Measurements from ENCODE around the gene WWOX. TPM values are rescaled to one million over a fixed set of nuclear protein-coding genes. Genes with fewer than 3 reads are reported as not detected.

Gene WWOX
- total and polyA plus RNA-seq, 2 of the 4 experiments (the other 2 are of a cell fraction): 2.7 to 5.4 TPM

DNA sequence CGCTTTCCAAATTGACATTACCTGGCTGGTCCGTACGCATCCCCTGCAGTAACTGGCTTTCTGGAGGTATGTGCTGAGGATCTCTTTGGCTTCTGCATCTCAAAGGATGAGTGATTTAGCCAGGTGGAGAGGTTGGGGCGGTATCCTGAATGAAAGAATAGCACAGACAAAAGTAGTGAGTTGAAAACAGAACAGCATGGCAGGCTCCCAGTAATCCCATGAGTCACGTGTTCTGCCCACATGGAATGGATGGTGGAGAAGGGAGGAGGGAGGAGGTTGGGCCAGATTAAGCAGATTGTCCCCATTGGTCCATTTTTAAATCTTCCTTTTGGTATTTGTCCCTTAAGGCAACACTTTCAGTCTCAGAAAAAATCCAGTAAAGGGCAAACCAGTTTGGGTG lies 176.0 kb downstream of the WWOX start:
- in situ Hi-C loops (cut with MboI; ENCODE audit: low sequenced_read_pairs): no loop called here
- H4K8ac ChIP-seq (ENCODE audit: low read depth in 2 of 2, low read length in 2 of 2): no peak overlapping the region
- H3K79me1 ChIP-seq (ENCODE audit: low read depth in 1 of 2, low read length in 2 of 2): no peaks in the 10 kb centered on the region
- H2BK5ac ChIP-seq (ENCODE audit: low read depth, low read length, poor library complexity, severe bottlenecking): no peak overlapping the region
- no peaks in the 10 kb centered on the region for H3K4me1 ChIP-seq (ENCODE audit: control insufficient read depth, insufficient read depth, low read length)
- H3K4me3 ChIP-seq (ENCODE audit: insufficient read depth, low read depth, low read length): no peak overlapping the region
- no peak for TF ChIP-seq FOS (IDR thresholded peaks at IDR 0.05; ENCODE audit: low read depth, low read length)
- TF ChIP-seq NFE2L2 (IDR thresholded peaks at IDR 0.05; ENCODE audit: low read depth, low read length): no peak
- TF ChIP-seq BHLHE40 (IDR thresholded peaks at IDR 0.05; ENCODE audit: low read depth, low read length): no peak
- TF ChIP-seq MAZ (IDR thresholded peaks at IDR 0.05; ENCODE audit: borderline replicate concordance, low read depth, low read length): no peak
- no peak for TF ChIP-seq RAD21 (IDR thresholded peaks at IDR 0.05; ENCODE audit: low read length)
- no peak for TF ChIP-seq RCOR1 (IDR thresholded peaks at IDR 0.05; ENCODE audit: insufficient replicate concordance, low read length)
- TF ChIP-seq POLR2A (IDR thresholded peaks at IDR 0.05; ENCODE audit: low read depth, low read length): no peak
- TF ChIP-seq SMC3 (IDR thresholded peaks at IDR 0.05; ENCODE audit: low read depth, low read length): no peak
- TF ChIP-seq MAFK (IDR thresholded peaks at IDR 0.05; ENCODE audit: low read depth, low read length): no peak
- TF ChIP-seq RFX5 (IDR thresholded peaks at IDR 0.05; ENCODE audit: low read depth, low read length): no peak
- no peak for TF ChIP-seq CEBPB (IDR thresholded peaks at IDR 0.05; ENCODE audit: low read depth, low read length)
- TF ChIP-seq CHD1 (IDR thresholded peaks at IDR 0.05; ENCODE audit: low read depth, low read length): no peak
- TF ChIP-seq, protein P1, sequence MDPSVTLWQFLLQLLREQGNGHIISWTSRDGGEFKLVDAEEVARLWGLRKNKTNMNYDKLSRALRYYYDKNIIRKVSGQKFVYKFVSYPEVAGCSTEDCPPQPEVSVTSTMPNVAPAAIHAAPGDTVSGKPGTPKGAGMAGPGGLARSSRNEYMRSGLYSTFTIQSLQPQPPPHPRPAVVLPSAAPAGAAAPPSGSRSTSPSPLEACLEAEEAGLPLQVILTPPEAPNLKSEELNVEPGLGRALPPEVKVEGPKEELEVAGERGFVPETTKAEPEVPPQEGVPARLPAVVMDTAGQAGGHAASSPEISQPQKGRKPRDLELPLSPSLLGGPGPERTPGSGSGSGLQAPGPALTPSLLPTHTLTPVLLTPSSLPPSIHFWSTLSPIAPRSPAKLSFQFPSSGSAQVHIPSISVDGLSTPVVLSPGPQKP (IDR thresholded peaks at IDR 0.05; ENCODE audit: borderline replicate concordance, low read depth, low read length): no peak
- TF ChIP-seq, protein P2, sequence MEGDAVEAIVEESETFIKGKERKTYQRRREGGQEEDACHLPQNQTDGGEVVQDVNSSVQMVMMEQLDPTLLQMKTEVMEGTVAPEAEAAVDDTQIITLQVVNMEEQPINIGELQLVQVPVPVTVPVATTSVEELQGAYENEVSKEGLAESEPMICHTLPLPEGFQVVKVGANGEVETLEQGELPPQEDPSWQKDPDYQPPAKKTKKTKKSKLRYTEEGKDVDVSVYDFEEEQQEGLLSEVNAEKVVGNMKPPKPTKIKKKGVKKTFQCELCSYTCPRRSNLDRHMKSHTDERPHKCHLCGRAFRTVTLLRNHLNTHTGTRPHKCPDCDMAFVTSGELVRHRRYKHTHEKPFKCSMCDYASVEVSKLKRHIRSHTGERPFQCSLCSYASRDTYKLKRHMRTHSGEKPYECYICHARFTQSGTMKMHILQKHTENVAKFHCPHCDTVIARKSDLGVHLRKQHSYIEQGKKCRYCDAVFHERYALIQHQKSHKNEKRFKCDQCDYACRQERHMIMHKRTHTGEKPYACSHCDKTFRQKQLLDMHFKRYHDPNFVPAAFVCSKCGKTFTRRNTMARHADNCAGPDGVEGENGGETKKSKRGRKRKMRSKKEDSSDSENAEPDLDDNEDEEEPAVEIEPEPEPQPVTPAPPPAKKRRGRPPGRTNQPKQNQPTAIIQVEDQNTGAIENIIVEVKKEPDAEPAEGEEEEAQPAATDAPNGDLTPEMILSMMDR (conservative IDR thresholded peaks at IDR 0.05; ENCODE audit: low read depth, low read length): no peak
- TF ChIP-seq, protein P3, sequence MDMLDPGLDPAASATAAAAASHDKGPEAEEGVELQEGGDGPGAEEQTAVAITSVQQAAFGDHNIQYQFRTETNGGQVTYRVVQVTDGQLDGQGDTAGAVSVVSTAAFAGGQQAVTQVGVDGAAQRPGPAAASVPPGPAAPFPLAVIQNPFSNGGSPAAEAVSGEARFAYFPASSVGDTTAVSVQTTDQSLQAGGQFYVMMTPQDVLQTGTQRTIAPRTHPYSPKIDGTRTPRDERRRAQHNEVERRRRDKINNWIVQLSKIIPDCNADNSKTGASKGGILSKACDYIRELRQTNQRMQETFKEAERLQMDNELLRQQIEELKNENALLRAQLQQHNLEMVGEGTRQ (IDR thresholded peaks at IDR 0.05; ENCODE audit: low read depth, low read length): no peak
- no peak for TF ChIP-seq MXI1 (IDR thresholded peaks at IDR 0.05; ENCODE audit: borderline replicate concordance, low read depth, low read length)
- peaks cover 11% of the 10 kb centered on the region for H3K9me3 ChIP-seq (ENCODE audit: control insufficient read depth, insufficient read depth, low read length)
- no peaks in the 10 kb centered on the region; the same call in 1 of the 2 replicates for H3K27me3 ChIP-seq (ENCODE audit: control insufficient read depth, insufficient read depth, low read length)
- no peak overlapping the region for H2BK15ac ChIP-seq (ENCODE audit: low read depth, low read length)
- no peak overlapping the region for H2AK5ac ChIP-seq (ENCODE audit: low read depth, low read length)
- no peak overlapping the region for H3K9ac ChIP-seq (ENCODE audit: low read depth, low read length)
- no peak overlapping the region for H3K18ac ChIP-seq (ENCODE audit: low read depth, low read length)
- H3K36me3 ChIP-seq (ENCODE audit: control insufficient read depth, insufficient read depth, low read length): no peaks in the 10 kb centered on the region
- H3K14ac ChIP-seq (replicated peaks; ENCODE audit: low read depth, low read length): no peak overlapping the region
- 70% methylated on average over 2 of the region's 5 CpGs; no CpG with 5 or more reads in 1 of the 2 experiments for WGBS, 2 experiments (ENCODE audit: extremely low coverage in 2 of 2, insufficient read length in 1 of 2)
- DNase-seq (no peak), ATAC-seq (ENCODE audit: low read depth) (no peak)
- H4K20me1 ChIP-seq (ENCODE audit: insufficient read depth, low read length): no peaks in the 10 kb centered on the region
- dilution Hi-C loops (cut with HindIII; ENCODE audit: low sequenced_read_pairs, unreplicated experiment): no loop called here
- H3K56ac ChIP-seq (ENCODE audit: extremely low read depth, insufficient read depth, low read length): no peak overlapping the region
- H2BK20ac ChIP-seq (ENCODE audit: low read depth, low read length): no peak overlapping the region
- H4K91ac ChIP-seq (ENCODE audit: insufficient read depth, low read depth, low read length): no peak overlapping the region
- H3K4ac ChIP-seq (ENCODE audit: low read depth, low read length): no peak overlapping the region
- BruUV-seq (replicated peaks): no TSS peak
- H2BK120ac ChIP-seq (ENCODE audit: low read depth, low read length): no peak overlapping the region
- no peak overlapping the region for H2AK9ac ChIP-seq (replicated peaks; ENCODE audit: low read depth, low read length, poor library complexity)
- ChIA-PET CTCF (no interaction called here), POLR2A (ENCODE audit: unreplicated experiment) (no interaction called here)
- H3K27ac ChIP-seq (ENCODE audit: insufficient read depth, low read length): no peak overlapping the region
- H3K9me1 ChIP-seq (ENCODE audit: insufficient read depth, low read length): no peaks in the 10 kb centered on the region
- intact Hi-C loops (cut with micrococcal nuclease): no loop called here
- no peak overlapping the region for H3K23ac ChIP-seq (ENCODE audit: low read depth, low read length)
- H2AFZ ChIP-seq (replicated peaks; ENCODE audit: low read length, poor library complexity): no peak overlapping the region
- no peak overlapping the region for H3K4me2 ChIP-seq (ENCODE audit: low read depth, low read length)
- no peak overlapping the region for H4K5ac ChIP-seq (ENCODE audit: low read depth, low read length)
